Fibroblast of peridontal ligament (primary cell): ENCODE measurements around the gene CSPG4.
"Not testable (repeated sequence)": the region's sequence is repeated elsewhere in the genome, so short reads cannot be mapped to it uniquely, and the experiment has no call there.

Experiments
- DNase-seq: peaks from one replicate; pipeline ENCODE4 v3.0.0-alpha.2; 2010; ENCODE audit errors: extremely low read depth

Gene CSPG4

GRCh38 chr15:75705854-75706681, 6.6 kb downstream of the CSPG4 start:
- no peak for DNase-seq

GRCh38 chr15:75705375-75705774, 7.3 kb downstream of the CSPG4 start:
- not testable (repeated sequence) for DNase-seq

- no peak for DNase-seq
Measured at GRCh38 chr15:75704618-75705017, 8.0 kb downstream of the CSPG4 start.

GRCh38 chr15:75704263-75704615, 8.4 kb downstream of the CSPG4 start:
- DNase-seq = no peak

- DNase-seq = not testable (repeated sequence)
Measured at GRCh38 chr15:75703440-75704262, 9.0 kb downstream of the CSPG4 start.

- no peak for DNase-seq
Measured at GRCh38 chr15:75702436-75702835, 10.2 kb downstream of the CSPG4 start.

GRCh38 chr15:75701071-75702003, 11.3 kb downstream of the CSPG4 start:
- DNase-seq = not testable (repeated sequence)

GRCh38 chr15:75699961-75700874, 12.4 kb downstream of the CSPG4 start:
- DNase-seq = peak; percentile 54

- not testable (repeated sequence) for DNase-seq
Measured at GRCh38 chr15:75699517-75699916, 13.1 kb downstream of the CSPG4 start.

GRCh38 chr15:75697974-75698747, 14.5 kb downstream of the CSPG4 start:
- DNase-seq = not testable (repeated sequence)

GRCh38 chr15:75697523-75697922, 15.1 kb downstream of the CSPG4 start:
- no peak for DNase-seq

GRCh38 chr15:75696854-75697259, 15.8 kb downstream of the CSPG4 start:
- no peak for DNase-seq

- no peak for DNase-seq
Measured at GRCh38 chr15:75696311-75696720, 16.3 kb downstream of the CSPG4 start.

GRCh38 chr15:75695634-75696310, 16.9 kb downstream of the CSPG4 start:
- DNase-seq = no peak

GRCh38 chr15:75695220-75695619, 17.4 kb downstream of the CSPG4 start:
- DNase-seq = no peak

GRCh38 chr15:75694241-75695182, 18.1 kb downstream of the CSPG4 start:
- peak; percentile 98 for DNase-seq

- peak; percentile 79 for DNase-seq
Measured at GRCh38 chr15:75693501-75694240, 19.0 kb downstream of the CSPG4 start.
